ENCODE data around the gene UBXN4.

GRCh38 chr2:135742325-135742757 is 686 bp downstream of the UBXN4 start:
- no peak for TF ChIP-seq CTCF (IDR thresholded peaks at IDR 0.05)
- peak; percentile 32 to 69 for TF ChIP-seq POLR2A (IDR thresholded peaks at IDR 0.05)

Data from Peyer's patch (tissue), 4 donors.